GM12878 (cell line): Measurements from ENCODE around the gene TRAF3IP3. TPM values are rescaled to one million over a fixed set of nuclear protein-coding genes. Genes with fewer than 3 reads are reported as not detected.
A peak's percentile ranks its signal among the peaks of the same experiment; 100 is the strongest.

Experiments
- ATAC-seq: fragments of 200-7000 bp; cut with Tn5 transposase; 3 replicates; pipeline ENCODE4 v1.9.1; 2020; ENCODE audit warnings: mild to moderate bottlenecking, moderate library complexity
- Bru-seq: library from RNA; stranded (reverse); fragments of 400-500 nt; gene quantifications from one replicate; lab custom pipeline; 2021; lab: Mats Ljungman, UMichigan
- BruChase-seq, 2 experiments: library from RNA; stranded (reverse); fragments of 400-500 nt; gene quantifications; one replicate each; lab custom pipeline; 2021; lab: Mats Ljungman, UMichigan
- BruUV-seq: library from RNA; stranded (reverse); fragments of 400-500 nt; replicated peaks from 2 replicates; lab custom pipeline; 2021; lab: Mats Ljungman, UMichigan
- CTCF ChIA-PET: fragments of 300-600 bp; sonication (Branson Sonifier 250); formaldehyde crosslinking; extraction: SDS; loops from one replicate; lab custom pipeline; 2021; ENCODE audit warnings: inconsistent platforms; lab: Yijun Ruan, JAX
- POLR2A ChIA-PET: fragments of 350-600 bp; formaldehyde crosslinking; extraction: SDS; loops from one replicate; lab custom pipeline; 2021; ENCODE audit warnings: inconsistent platforms; lab: Charles Lee
- RAD21 ChIA-PET: fragments of 300-600 bp; sonication (Branson Sonifier 250); formaldehyde crosslinking; loops from one replicate; lab custom pipeline; 2023; ENCODE audit warnings: antibody characterized with exemption; ENCODE audit not compliant: unreplicated experiment; lab: Charles Lee
- SMC1A ChIA-PET: fragments of 300-600 bp; sonication (Branson Sonifier 250); formaldehyde crosslinking; loops from one replicate; lab custom pipeline; 2023; ENCODE audit not compliant: unreplicated experiment, uncharacterized antibody; lab: Charles Lee
- DNase-seq: peaks from one replicate; pipeline ENCODE4 v3.0.0-alpha.2; 2011; ENCODE audit warnings: low read depth, low spot score
- FAIRE-seq: peaks from 3 replicates; lab custom pipeline; 2011; peaks lifted over from hg19 to GRCh38; lab: Jason Lieb, UNC
- H2AFZ ChIP-seq: 2 replicates; pipeline ENCODE4 v1.6.0; 2011; ENCODE audit warnings: low read depth, low read length, control low read depth; ENCODE audit not compliant: control insufficient read depth
- H3K27ac ChIP-seq: 2 replicates; pipeline ENCODE4 v1.5.1; 2011; ENCODE audit warnings: control low read depth; ENCODE audit not compliant: control insufficient read depth, insufficient read depth
- H3K27me3 ChIP-seq, 2 experiments: replicated peaks in 1 of 2; 2 replicates each; pipeline versions ENCODE4 v1.6.0 to v1.6.1; 2011; ENCODE audit warnings: low read length in 1 of 2; ENCODE audit not compliant: control insufficient read depth in 2 of 2, insufficient read depth in 2 of 2
- H3K36me3 ChIP-seq, 2 experiments: 2 replicates each; pipeline ENCODE4 v1.5.1; 2011; ENCODE audit warnings: low read length in 1 of 2; ENCODE audit not compliant: control insufficient read depth in 2 of 2, insufficient read depth in 2 of 2
- H3K4me1 ChIP-seq: 2 replicates; pipeline ENCODE4 v1.6.1; 2011; ENCODE audit warnings: mild to moderate bottlenecking, low read length, moderate library complexity, mixed read lengths; ENCODE audit not compliant: control insufficient read depth, insufficient read depth
- H3K4me2 ChIP-seq: 2 replicates; pipeline ENCODE4 v1.6.0; 2011; ENCODE audit warnings: control low read depth; ENCODE audit not compliant: control insufficient read depth, insufficient read depth
- H3K4me3 ChIP-seq: fragments of 200-600 bp; sonication (generic); 2 replicates; pipeline ENCODE4 v1.5.1; 2016
- H3K79me2 ChIP-seq: 2 replicates; pipeline ENCODE4 v1.6.0; 2011; ENCODE audit warnings: low read length; ENCODE audit not compliant: control insufficient read depth, insufficient read depth
- H3K9ac ChIP-seq: 2 replicates; pipeline ENCODE4 v1.8.0; 2011; ENCODE audit warnings: low read length, control low read depth, mixed read lengths; ENCODE audit not compliant: control insufficient read depth, insufficient read depth
- H3K9me3 ChIP-seq: replicated peaks from 3 replicates; pipeline ENCODE4 v1.5.1; 2011; ENCODE audit warnings: mild to moderate bottlenecking, low read length; ENCODE audit not compliant: control insufficient read depth, insufficient read depth
- H4K20me1 ChIP-seq: 2 replicates; pipeline ENCODE4 v1.6.0; 2011; ENCODE audit not compliant: control insufficient read depth, insufficient read depth
- BCL11A ChIP-seq: IDR thresholded peaks from 2 replicates; pipeline ENCODE4 v1.6.1; 2011; ENCODE audit warnings: low read depth, low read length
- CBFB ChIP-seq: IDR thresholded peaks from 2 replicates; pipeline ENCODE4 v1.6.1; 2016; ENCODE audit warnings: antibody characterized with exemption, low read depth
- CREM ChIP-seq: IDR thresholded peaks from 2 replicates; pipeline ENCODE4 v1.6.1; 2014; ENCODE audit warnings: antibody characterized with exemption, low read depth
- DPF2 ChIP-seq: fragments of 450-650 bp; IDR thresholded peaks from 2 replicates; pipeline ENCODE4 v1.6.1; 2017; ENCODE audit warnings: mild to moderate bottlenecking
- E2F4 ChIP-seq: IDR thresholded peaks from 2 replicates; pipeline ENCODE4 v1.6.1; 2012; ENCODE audit warnings: low read depth, low read length, improper control_type of control experiment
- HDAC2 ChIP-seq: fragments of 200-600 bp; sonication (generic); IDR thresholded peaks from 2 replicates; pipeline ENCODE4 v1.6.1; 2017
- HSF1 ChIP-seq: fragments of 150-350 bp; IDR thresholded peaks from 2 replicates; pipeline ENCODE4 v1.6.1; 2014; ENCODE audit warnings: mild to moderate bottlenecking, low read depth, low read length
- IKZF2 ChIP-seq, 2 experiments: fragments of 450-650 bp; IDR thresholded peaks; 2 replicates each; pipeline ENCODE4 v1.6.1; 2017; ENCODE audit warnings: mild to moderate bottlenecking in 2 of 2, moderate library complexity in 2 of 2
- KLF5 ChIP-seq: fragments of 450-650 bp; IDR thresholded peaks from 2 replicates; pipeline ENCODE4 v1.6.1; 2014; ENCODE audit warnings: mild to moderate bottlenecking; ENCODE audit not compliant: partially characterized antibody
- LARP7 ChIP-seq: fragments of 450-650 bp; IDR thresholded peaks from 2 replicates; pipeline ENCODE4 v1.6.1; 2017; ENCODE audit warnings: mild to moderate bottlenecking
- PAX8 ChIP-seq: fragments of 450-650 bp; IDR thresholded peaks from 2 replicates; pipeline ENCODE4 v1.6.1; 2017; ENCODE audit warnings: mild to moderate bottlenecking, moderate library complexity
- POLR2A ChIP-seq: IDR thresholded peaks from 2 replicates; pipeline ENCODE4 v1.6.1; 2011; ENCODE audit warnings: low read depth, mild to moderate bottlenecking, low read length
- RUNX3 ChIP-seq: IDR thresholded peaks from 2 replicates; pipeline ENCODE4 v1.6.1; 2012; ENCODE audit warnings: low read length, inconsistent platforms
- SP1 ChIP-seq: IDR thresholded peaks from one replicate; pipeline ENCODE4 v1.6.1; 2011; ENCODE audit warnings: low read depth, low read length
- SPI1 ChIP-seq: IDR thresholded peaks from 2 replicates; pipeline ENCODE4 v1.6.1; 2011; ENCODE audit warnings: low read depth, mild to moderate bottlenecking, low read length, moderate library complexity, borderline replicate concordance; ENCODE audit not compliant: insufficient read depth
- SRF ChIP-seq, 2 experiments: IDR thresholded peaks; 2 replicates each; pipeline ENCODE4 v1.6.1; 2011; ENCODE audit warnings: low read depth in 2 of 2, low read length in 2 of 2, mild to moderate bottlenecking in 1 of 2, moderate library complexity in 1 of 2
- STAT1 ChIP-seq: fragments of 450-650 bp; conservative IDR thresholded peaks from 2 replicates; pipeline ENCODE4 v1.6.1; 2014; ENCODE audit warnings: antibody characterized with exemption, mild to moderate bottlenecking
- TARDBP ChIP-seq: IDR thresholded peaks from 2 replicates; pipeline ENCODE4 v1.6.1; 2016; ENCODE audit warnings: borderline replicate concordance
- WGBS: methylation state at CpG from one replicate; pipeline ENCODE4 v1.1.6; 2016; ENCODE audit warnings: low lambda C conversion rate; ENCODE audit not compliant: insufficient replicate concordance, insufficient coverage; ENCODE audit errors: missing lambda C conversion rate; 5-methylcytosine and 5-hydroxymethylcytosine counted together
- in situ Hi-C: fragments of 300-500 bp; cut with MboI; formaldehyde crosslinking; loops from 9 replicates; pipeline ENCODE4 v1.14.3; 2018; ENCODE audit warnings: mixed read lengths
- intact Hi-C: fragments of 100-400 bp; cut with micrococcal nuclease; formaldehyde crosslinking; loops from one replicate; pipeline ENCODE4 v1.14.2; 2022; ENCODE audit not compliant: unreplicated experiment
- long read RNA-seq, 2 experiments: library from polyadenylated mRNA; unstranded; transcript quantifications; one replicate each; pipeline ENCODE4 v2.0.0, GENCODE V29; 2019 to 2020
- polyA minus RNA-seq, 3 experiments: library from RNA; depleted of rRNA, polyadenylated mRNA; stranded (reverse); fragments of >200 nt; gene quantifications; 2 replicates each; pipeline ENCODE4 v1.2.3, GENCODE V29; 2011
- polyA plus RNA-seq, 11 experiments: library from polyadenylated mRNA; depleted of rRNA in 4 of 11; unstranded in 6 of 11; stranded (reverse) in 5 of 11; fragments of >200 nt; fragmentation: Nextera tagmentation in 4 of 11; fragmentation: Illumina TruSeq in 1 of 11; extraction: Ambion mirVana in 4 of 11; extraction: Trizol in 1 of 11; gene quantifications; 1 replicate in 1 of 11; 2 replicates in 10 of 11; pipeline versions ENCODE4 v1.2.1 to v1.2.3, GENCODE V29; 2011 to 2016; ENCODE audit warnings: inconsistent platforms in 2 of 11, missing spikeins in 2 of 11, low read depth in 1 of 11
- total RNA-seq, 4 experiments: library from RNA; depleted of rRNA in 3 of 4; stranded (reverse); fragments of >200 nt in 3 of 4; fragmentation: Illumina TruSeq in 1 of 4; extraction: Trizol in 1 of 4; gene quantifications; 2 replicates each; pipeline versions ENCODE4 v1.2.1 to v1.2.3, GENCODE V29; 2013 to 2021

Gene TRAF3IP3
- total RNA-seq (2013; cell fraction: nucleolus; rRNA removed): 130 and 146 TPM in 2 replicates
- total RNA-seq (2014; rRNA removed) (57.0 and 61.6 TPM in 2 replicates), total RNA-seq (2014; rRNA removed; fragmentation: Illumina TruSeq; extraction: Trizol) (78.2 and 81.8 TPM in 2 replicates), total RNA-seq (2021) (62.6 and 67.5 TPM in 2 replicates), polyA plus RNA-seq (2011; rRNA removed) (119 and 148 TPM in 2 replicates), polyA plus RNA-seq (2014; fragmentation: Illumina TruSeq; extraction: Trizol) (88.2 and 103 TPM in 2 replicates), polyA plus RNA-seq (2014; fragmentation: Nextera tagmentation; extraction: Ambion mirVana) (100 to 1,000 TPM; 117 to 121 TPM), polyA plus RNA-seq (2014; rRNA removed) (64.3 and 83.5 TPM in 2 replicates), polyA plus RNA-seq (2016; fragmentation: Nextera tagmentation; extraction: Ambion mirVana) (100 to 1,000 TPM; 105 to 115 TPM), polyA minus RNA-seq (2011; rRNA and poly(A)+ RNA removed) (73.3 and 83.2 TPM in 2 replicates), Bru-seq, nascent RNA (percentile 83 among the genes with signal in this experiment), BruChase-seq, experiment 1, labeled RNA remaining after a 6-hour chase (percentile 75 among the genes with signal in this experiment), BruChase-seq, experiment 2, labeled RNA remaining after a 2-hour chase (percentile 76 among the genes with signal in this experiment)
- 53.6 TPM for polyA plus RNA-seq (2011; ENCODE audit: low read depth)
- polyA plus RNA-seq (2011; cell fraction: cytosol; rRNA removed): 74.9 and 86.1 TPM in 2 replicates
- polyA plus RNA-seq (2011; cell fraction: nucleus; rRNA removed): 263 and 305 TPM in 2 replicates
- polyA plus RNA-seq (2012): 66.3 and 74.1 TPM in 2 replicates
- polyA minus RNA-seq (2011; cell fraction: cytosol; rRNA and poly(A)+ RNA removed): 22.2 and 25.5 TPM in 2 replicates
- polyA minus RNA-seq (2011; cell fraction: nucleus; rRNA and poly(A)+ RNA removed): 105 and 127 TPM in 2 replicates
- long read RNA-seq, experiment 1, transcript TRAF3IP3-203 (17 exons, 2,243 nt): major isoform, 21 of 98 reads
- long read RNA-seq, experiment 1, transcript TRAF3IP3-201 (7 exons, 1,065 nt): minor isoform, 6 of 98 reads
- long read RNA-seq, experiment 1, partial matches to known transcripts: 37 of 98 reads
- long read RNA-seq, experiment 1, other reads (novel, unspliced or antisense): 32 of 98 reads
- long read RNA-seq, experiment 2, transcript TRAF3IP3-203 (17 exons, 2,243 nt): major isoform, 170 of 778 reads
- long read RNA-seq, experiment 2, transcript TRAF3IP3-204 (17 exons, 2,058 nt): minor isoform, 7 of 778 reads
- long read RNA-seq, experiment 2, transcript TRAF3IP3-201 (7 exons, 1,065 nt): minor isoform, 63 of 778 reads
- long read RNA-seq, experiment 2, partial matches to known transcripts: 326 of 778 reads
- long read RNA-seq, experiment 2, other reads (novel, unspliced or antisense): 207 of 778 reads

- Histone ChIP-seq H3K36me3 (peaks cover 4 to 5% of the 10 kb centered on the region in 2 experiments; a peak in 2 of 4 replicates), H3K79me2 (peaks cover 25% of the 10 kb centered on the region), H3K4me1 (peaks cover 53% of the 10 kb centered on the region), H3K27ac (peak within 1 kb of the TSS; percentile 92), H3K27me3 (no peaks in the 10 kb centered on the region), H4K20me1 (no peaks in the 10 kb centered on the region), H3K9ac (peak within 1 kb of the TSS; percentile 53), H3K4me3 (peak within 1 kb of the TSS; percentile 73), H3K4me2 (peak within 1 kb of the TSS; percentile 97), H2AFZ (peak within 1 kb of the TSS; percentile 9), H3K9me3 (no peaks in the 10 kb centered on the region)
- peak; percentile 83 for DNase-seq
- ChIA-PET SMC1A (interaction anchor here (0.6 to 13.9 kb wide), 18 partner anchors 11 to 103 kb away, joined by 3 to 282 read pairs (median 5); partner anchors contain the start of genes C1orf74, LAMB3 and UTP25), CTCF (interaction anchor here (0.6 to 8.8 kb wide), 15 partner anchors 8 to 619 kb away, joined by 3 to 117 read pairs (median 3); no protein-coding TSS in a partner anchor), POLR2A (interaction anchor here (0.6 to 9.1 kb wide), 8 partner anchors 12 to 117 kb away, joined by 3 to 107 read pairs (median 6); partner anchors contain the start of genes C1orf74, G0S2 and UTP25), RAD21 (interaction anchor here (0.7 to 12.6 kb wide), 11 partner anchors 8 to 102 kb away, joined by 3 to 188 read pairs (median 3); partner anchors contain the start of gene C1orf74)
- intact Hi-C loops: loop anchor here (1.0 to 10.0 kb wide), 3 partner anchors 13 to 579 kb away; partner anchors contain the start of gene C1orf74
- in situ Hi-C loops: no loop called here
- WGBS: under 1% methylated on average over 10 of the region's 10 CpGs
- FAIRE-seq: peak; percentile 96
- ATAC-seq: peak; percentile 86
- BruUV-seq: TSS peak; percentile 85
- no peak for TF ChIP-seq HDAC2
- peak; percentile 96 for TF ChIP-seq SPI1
- TF ChIP-seq DPF2: 0 out of 2 replicates have a peak, but pooled peaks have one; percentile 23
- no peak for TF ChIP-seq HSF1
- TF ChIP-seq STAT1: no peak
- TF ChIP-seq SP1: peak; percentile 44
- peak in 1 of 2 experiments; percentile 75; a peak in 2 of 4 replicates for TF ChIP-seq SRF (IDR thresholded peaks at IDR 0.05; ENCODE audit: low read depth in 2 of 2, low read length in 2 of 2)
- peak; percentile 44 to 61; a peak in 3 of 4 replicates for TF ChIP-seq IKZF2 (IDR thresholded peaks at IDR 0.05)
- 0 out of 2 replicates have a peak, but pooled peaks have one; percentile 33 for TF ChIP-seq LARP7
- TF ChIP-seq RUNX3: peak; percentile 96
- TF ChIP-seq CBFB: peak; percentile 93
- TF ChIP-seq POLR2A: peak; percentile 84
- TF ChIP-seq E2F4: no peak
- peak; percentile 42; the same call in 1 of the 2 replicates for TF ChIP-seq CREM
- TF ChIP-seq BCL11A: 0 out of 2 replicates have a peak, but pooled peaks have one; percentile 41
- 0 out of 2 replicates have a peak, but pooled peaks have one; percentile 44 for TF ChIP-seq TARDBP
- no peak for TF ChIP-seq PAX8
- no peak for TF ChIP-seq KLF5
Measured at GRCh38 chr1:209755926-209756614, at the start of gene TRAF3IP3. TSS of gene TRAF3IP3 (plus strand) at chr1:209756053. CDS start at chr1:209760040, 3,987 bp downstream.
